ENCODE measurements around the gene SMIM14. TPM values are rescaled to one million over a fixed set of nuclear protein-coding genes. Genes with fewer than 3 reads are reported as not detected.
"Not testable (repeated sequence)": the region's sequence is repeated elsewhere in the genome, so short reads cannot be mapped to it uniquely, and the experiment has no call there.

SMIM14 gene
- total RNA-seq = 1 to 10 TPM; 2.6 to 2.9 TPM

GRCh38 chr4:39638354-39639239 lies at the start of gene SMIM14:
TSS of gene SMIM14 (minus strand) at chr4:39638865. CDS start at chr4:39605145, 33,720 bp downstream.
- H3K9me3 Mint-ChIP-seq = no peaks in the 10 kb centered on the region
- H3K36me3 Mint-ChIP-seq (ENCODE audit: low read depth) = no peaks in the 10 kb centered on the region
- H3K27me3 Mint-ChIP-seq = no peaks in the 10 kb centered on the region
- H3K27ac Mint-ChIP-seq = peak within 1 kb of the TSS; percentile 85
- peak within 1 kb of the TSS; percentile 95 for H3K4me3 Mint-ChIP-seq
- H3K4me1 Mint-ChIP-seq = peaks cover 13% of the 10 kb centered on the region
- ATAC-seq (replicated peaks) = peak; percentile 91

- Mint-ChIP-seq H3K27me3 (no peaks in the 10 kb centered on the region), H3K9me3 (no peaks in the 10 kb centered on the region), H3K4me3 (no peak overlapping the region), H3K36me3 (ENCODE audit: low read depth) (no peaks in the 10 kb centered on the region), H3K4me1 (no peaks in the 10 kb centered on the region), H3K27ac (no peak overlapping the region)
- no peak for ATAC-seq (replicated peaks)
These were observed 48.3 kb upstream of the SMIM14 start for GRCh38 chr4:39687014-39687413.

GRCh38 chr4:39685990-39686389 lies 47.3 kb upstream of the SMIM14 start:
- H3K4me1 Mint-ChIP-seq = no peaks in the 10 kb centered on the region
- no peaks in the 10 kb centered on the region for H3K36me3 Mint-ChIP-seq (ENCODE audit: low read depth)
- H3K4me3 Mint-ChIP-seq = no peak overlapping the region
- H3K27me3 Mint-ChIP-seq = no peaks in the 10 kb centered on the region
- no peak overlapping the region for H3K27ac Mint-ChIP-seq
- no peak for ATAC-seq (replicated peaks)
- H3K9me3 Mint-ChIP-seq = no peaks in the 10 kb centered on the region

GRCh38 chr4:39682138-39682537 lies 43.5 kb upstream of the SMIM14 start:
- H3K27ac Mint-ChIP-seq = no peak overlapping the region
- H3K4me1 Mint-ChIP-seq = no peaks in the 10 kb centered on the region
- no peak for ATAC-seq (replicated peaks)

GRCh38 chr4:39681003-39681402 lies 42.3 kb upstream of the SMIM14 start:
- H3K9me3 Mint-ChIP-seq; H3K27ac Mint-ChIP-seq; ATAC-seq (replicated peaks); H3K27me3 Mint-ChIP-seq; H3K36me3 Mint-ChIP-seq (ENCODE audit: low read depth); H3K4me1 Mint-ChIP-seq; H3K4me3 Mint-ChIP-seq: not testable (repeated sequence)

More at GRCh38 chr4:39682138-39682537, 43.5 kb upstream of the SMIM14 start:
- no peaks in the 10 kb centered on the region for H3K36me3 Mint-ChIP-seq (ENCODE audit: low read depth)
- no peaks in the 10 kb centered on the region for H3K27me3 Mint-ChIP-seq
- H3K4me3 Mint-ChIP-seq = no peak overlapping the region
- no peaks in the 10 kb centered on the region for H3K9me3 Mint-ChIP-seq

- H3K36me3 Mint-ChIP-seq (ENCODE audit: low read depth); H3K27me3 Mint-ChIP-seq; H3K4me3 Mint-ChIP-seq; H3K4me1 Mint-ChIP-seq; H3K27ac Mint-ChIP-seq; H3K9me3 Mint-ChIP-seq; ATAC-seq (replicated peaks): not testable (repeated sequence)
These were observed 37.0 kb upstream of the SMIM14 start for GRCh38 chr4:39675681-39676080.

- H3K27me3 Mint-ChIP-seq; H3K4me1 Mint-ChIP-seq; H3K9me3 Mint-ChIP-seq; H3K4me3 Mint-ChIP-seq; ATAC-seq (replicated peaks); H3K27ac Mint-ChIP-seq; H3K36me3 Mint-ChIP-seq (ENCODE audit: low read depth): not testable (repeated sequence)
These were observed 31.6 kb upstream of the SMIM14 start for GRCh38 chr4:39670296-39670695.

GRCh38 chr4:39668887-39669286 lies 30.2 kb upstream of the SMIM14 start:
- H3K36me3 Mint-ChIP-seq (ENCODE audit: low read depth) = no peaks in the 10 kb centered on the region
- no peak overlapping the region for H3K4me3 Mint-ChIP-seq
- H3K9me3 Mint-ChIP-seq = no peaks in the 10 kb centered on the region
- no peaks in the 10 kb centered on the region for H3K27me3 Mint-ChIP-seq
- ATAC-seq (replicated peaks) = no peak
- H3K4me1 Mint-ChIP-seq = no peaks in the 10 kb centered on the region
- H3K27ac Mint-ChIP-seq = no peak overlapping the region

GRCh38 chr4:39667706-39668105 lies 29.0 kb upstream of the SMIM14 start:
- no peak for ATAC-seq (replicated peaks)
- Mint-ChIP-seq H3K27me3 (no peaks in the 10 kb centered on the region), H3K36me3 (ENCODE audit: low read depth) (no peaks in the 10 kb centered on the region), H3K9me3 (no peaks in the 10 kb centered on the region), H3K27ac (no peak overlapping the region), H3K4me1 (no peaks in the 10 kb centered on the region), H3K4me3 (no peak overlapping the region)

- no peak for ATAC-seq (replicated peaks)
- no peaks in the 10 kb centered on the region for H3K4me1 Mint-ChIP-seq
These were observed 26.4 kb upstream of the SMIM14 start for GRCh38 chr4:39664828-39665731.

GRCh38 chr4:39662683-39663082 lies 24.0 kb upstream of the SMIM14 start:
- no peaks in the 10 kb centered on the region for H3K27me3 Mint-ChIP-seq
- no peak for ATAC-seq (replicated peaks)
- H3K27ac Mint-ChIP-seq = no peak overlapping the region
- H3K4me3 Mint-ChIP-seq = no peak overlapping the region
- H3K9me3 Mint-ChIP-seq = no peaks in the 10 kb centered on the region
- no peaks in the 10 kb centered on the region for H3K4me1 Mint-ChIP-seq
- no peaks in the 10 kb centered on the region for H3K36me3 Mint-ChIP-seq (ENCODE audit: low read depth)

More at GRCh38 chr4:39664828-39665731, 26.4 kb upstream of the SMIM14 start:
- Mint-ChIP-seq H3K27ac (no peak overlapping the region), H3K27me3 (no peaks in the 10 kb centered on the region), H3K4me3 (no peak overlapping the region), H3K36me3 (ENCODE audit: low read depth) (no peaks in the 10 kb centered on the region), H3K9me3 (no peaks in the 10 kb centered on the region)

GRCh38 chr4:39660757-39661156 lies 22.1 kb upstream of the SMIM14 start:
- H3K9me3 Mint-ChIP-seq = no peaks in the 10 kb centered on the region
- H3K4me3 Mint-ChIP-seq = no peak overlapping the region
- no peaks in the 10 kb centered on the region for H3K27me3 Mint-ChIP-seq
- no peaks in the 10 kb centered on the region for H3K36me3 Mint-ChIP-seq (ENCODE audit: low read depth)
- H3K4me1 Mint-ChIP-seq = no peaks in the 10 kb centered on the region
- H3K27ac Mint-ChIP-seq = no peak overlapping the region
- no peak for ATAC-seq (replicated peaks)

- no peaks in the 10 kb centered on the region for H3K9me3 Mint-ChIP-seq
These were observed 21.4 kb upstream of the SMIM14 start for GRCh38 chr4:39660045-39660444.

GRCh38 chr4:39658756-39659155 lies 20.1 kb upstream of the SMIM14 start:
- no peak for ATAC-seq (replicated peaks)

More at GRCh38 chr4:39660045-39660444, 21.4 kb upstream of the SMIM14 start:
- Mint-ChIP-seq H3K4me1 (no peaks in the 10 kb centered on the region), H3K36me3 (ENCODE audit: low read depth) (no peaks in the 10 kb centered on the region), H3K27ac (no peak overlapping the region), H3K27me3 (no peaks in the 10 kb centered on the region), H3K4me3 (no peak overlapping the region)
- ATAC-seq (replicated peaks) = no peak

GRCh38 chr4:39657465-39657864 lies 18.8 kb upstream of the SMIM14 start:
- no peaks in the 10 kb centered on the region for H3K27me3 Mint-ChIP-seq
- no peak overlapping the region for H3K4me3 Mint-ChIP-seq
- no peaks in the 10 kb centered on the region for H3K4me1 Mint-ChIP-seq
- ATAC-seq (replicated peaks) = peak; percentile 59
- no peaks in the 10 kb centered on the region for H3K36me3 Mint-ChIP-seq (ENCODE audit: low read depth)
- H3K9me3 Mint-ChIP-seq = no peaks in the 10 kb centered on the region
- no peak overlapping the region for H3K27ac Mint-ChIP-seq

More at GRCh38 chr4:39658756-39659155, 20.1 kb upstream of the SMIM14 start:
- no peaks in the 10 kb centered on the region for H3K36me3 Mint-ChIP-seq (ENCODE audit: low read depth)
- no peaks in the 10 kb centered on the region for H3K4me1 Mint-ChIP-seq
- no peak overlapping the region for H3K27ac Mint-ChIP-seq
- no peak overlapping the region for H3K4me3 Mint-ChIP-seq
- H3K9me3 Mint-ChIP-seq = no peaks in the 10 kb centered on the region
- H3K27me3 Mint-ChIP-seq = no peaks in the 10 kb centered on the region
